ENCODE results near the gene NPLOC4.
A peak's percentile ranks its signal among the peaks of the same experiment; 100 is the strongest.

NPLOC4 gene

DNA sequence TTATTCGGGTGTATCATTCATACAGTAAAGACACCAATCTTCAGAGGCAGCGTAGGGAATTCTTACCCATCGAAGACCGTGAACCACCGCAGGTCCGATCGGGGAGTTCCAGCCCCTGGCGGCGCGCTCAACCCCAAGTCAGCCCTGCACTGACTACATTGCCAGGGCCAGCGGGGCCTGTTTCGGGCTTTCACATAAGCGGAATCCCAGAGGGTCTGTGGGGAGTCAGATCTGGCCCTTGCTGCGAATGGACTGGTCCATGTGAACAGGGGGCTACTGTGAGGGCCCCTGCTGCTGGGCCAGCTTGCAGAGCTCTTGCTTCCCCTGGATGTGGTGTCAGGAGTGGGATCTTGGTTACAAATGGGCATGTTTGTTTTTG lies 11.8 kb upstream of the NPLOC4 start:
- Histone ChIP-seq H3K4me1 (ENCODE audit: control insufficient read depth, insufficient read depth, low read length) (peaks cover 4% of the 10 kb centered on the region), H3K27ac (ENCODE audit: insufficient read depth, low read depth, low read length, poor library complexity, severe bottlenecking) (no peak overlapping the region), H3K36me3 (ENCODE audit: control insufficient read depth, insufficient read depth, low read length) (no peaks in the 10 kb centered on the region), H3K27me3 (ENCODE audit: control insufficient read depth, insufficient read depth, low read length, poor library complexity, severe bottlenecking) (peaks cover 29% of the 10 kb centered on the region), H3K4me3 (ENCODE audit: insufficient read depth, low read depth, low read length) (no peak overlapping the region), H3K9me3 (ENCODE audit: control insufficient read depth, low read length) (no peaks in the 10 kb centered on the region)
- WGBS, 2 experiments: 79 to 82% methylated on average over 13 to 14 of the region's 14 CpGs

- 5% methylated on average over 77 to 78 of the region's 78 CpGs for WGBS, 2 experiments
- H3K4me1 ChIP-seq (ENCODE audit: control insufficient read depth, insufficient read depth, low read length): peaks cover 4% of the 10 kb centered on the region
- H3K4me3 ChIP-seq (ENCODE audit: insufficient read depth, low read depth, low read length): peak overlapping the region; percentile 22
- peaks cover 29% of the 10 kb centered on the region for H3K27me3 ChIP-seq (ENCODE audit: control insufficient read depth, insufficient read depth, low read length, poor library complexity, severe bottlenecking)
- H3K9me3 ChIP-seq (ENCODE audit: control insufficient read depth, low read length): no peaks in the 10 kb centered on the region
- H3K36me3 ChIP-seq (ENCODE audit: control insufficient read depth, insufficient read depth, low read length): no peaks in the 10 kb centered on the region
- H3K27ac ChIP-seq (ENCODE audit: insufficient read depth, low read depth, low read length, poor library complexity, severe bottlenecking): no peak overlapping the region
Observed at GRCh38 chr17:81648013-81648706, 11.2 kb upstream of the NPLOC4 start.

GRCh38 chr17:81647640-81648012 lies 10.7 kb upstream of the NPLOC4 start:
- no peak overlapping the region for H3K27ac ChIP-seq (ENCODE audit: insufficient read depth, low read depth, low read length, poor library complexity, severe bottlenecking)
- whole genome bisulfite sequencing, 2 experiments: 40 to 42% methylated on average over 21 of the region's 21 CpGs
- peaks cover 4% of the 10 kb centered on the region for H3K4me1 ChIP-seq (ENCODE audit: control insufficient read depth, insufficient read depth, low read length)
- H3K27me3 ChIP-seq (ENCODE audit: control insufficient read depth, insufficient read depth, low read length, poor library complexity, severe bottlenecking): peaks cover 29% of the 10 kb centered on the region
- peak overlapping the region; percentile 22 for H3K4me3 ChIP-seq (ENCODE audit: insufficient read depth, low read depth, low read length)
- no peaks in the 10 kb centered on the region for H3K36me3 ChIP-seq (ENCODE audit: control insufficient read depth, insufficient read depth, low read length)
- no peaks in the 10 kb centered on the region for H3K9me3 ChIP-seq (ENCODE audit: control insufficient read depth, low read length)

- H3K4me3 ChIP-seq (ENCODE audit: insufficient read depth, low read depth, low read length): no peak overlapping the region
- 83 to 87% methylated on average over 12 of the region's 12 CpGs for WGBS, 2 experiments
Observed at GRCh38 chr17:81646869-81647600, 10.1 kb upstream of the NPLOC4 start.

DNA sequence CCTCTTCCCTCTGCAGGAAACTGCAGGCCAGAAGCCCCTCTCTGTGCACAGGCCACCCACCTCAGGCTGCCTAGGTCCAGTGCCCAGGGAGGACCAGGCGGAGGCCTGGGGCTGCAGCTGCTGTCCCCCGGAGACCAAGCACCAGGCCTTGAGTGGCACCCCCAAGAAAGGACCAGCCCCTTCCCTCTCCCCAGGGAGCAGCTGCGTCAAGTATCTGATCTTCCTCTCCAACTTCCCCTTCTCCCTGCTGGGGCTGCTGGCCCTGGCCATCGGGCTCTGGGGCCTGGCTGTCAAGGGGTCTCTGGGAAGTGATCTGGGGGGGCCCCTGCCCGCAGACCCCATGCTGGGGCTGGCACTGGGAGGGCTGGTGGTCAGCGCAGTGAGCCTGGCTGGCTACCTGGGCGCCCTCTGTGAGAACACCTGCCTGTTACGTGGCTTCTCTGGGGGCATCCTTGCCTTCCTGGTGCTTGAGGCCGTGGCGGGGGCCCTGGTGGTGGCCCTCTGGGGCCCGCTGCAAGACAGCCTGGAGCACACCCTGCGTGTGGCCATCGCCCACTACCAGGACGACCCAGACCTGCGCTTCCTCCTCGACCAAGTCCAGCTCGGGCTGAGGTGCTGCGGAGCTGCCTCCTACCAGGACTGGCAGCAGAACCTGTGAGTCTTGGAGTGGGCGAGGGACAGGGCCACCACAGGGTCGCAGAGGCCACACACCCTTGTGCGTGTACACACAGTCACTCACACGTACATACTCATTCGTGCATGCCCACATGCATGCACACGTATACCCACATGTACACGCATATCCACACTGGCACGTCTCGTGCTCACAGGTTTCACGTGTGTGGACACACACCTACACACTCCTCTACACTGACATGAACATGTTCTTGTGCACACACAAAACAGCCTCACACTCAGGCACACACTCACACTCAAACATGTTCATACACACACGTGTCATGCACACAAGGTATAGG lies 8.4 kb upstream of the NPLOC4 start:
- WGBS, 2 experiments: 88 to 89% methylated on average over 29 of the region's 29 CpGs
- no peak overlapping the region for H3K4me3 ChIP-seq (ENCODE audit: insufficient read depth, low read depth, low read length)
- H3K27me3 ChIP-seq (ENCODE audit: control insufficient read depth, insufficient read depth, low read length, poor library complexity, severe bottlenecking): peaks cover 29% of the 10 kb centered on the region
- H3K9me3 ChIP-seq (ENCODE audit: control insufficient read depth, low read length): no peaks in the 10 kb centered on the region
- H3K36me3 ChIP-seq (ENCODE audit: control insufficient read depth, insufficient read depth, low read length): no peaks in the 10 kb centered on the region
- H3K4me1 ChIP-seq (ENCODE audit: control insufficient read depth, insufficient read depth, low read length): peaks cover 4% of the 10 kb centered on the region
- H3K27ac ChIP-seq (ENCODE audit: insufficient read depth, low read depth, low read length, poor library complexity, severe bottlenecking): no peak overlapping the region

More at GRCh38 chr17:81646869-81647600, 10.1 kb upstream of the NPLOC4 start:
- no peaks in the 10 kb centered on the region for H3K9me3 ChIP-seq (ENCODE audit: control insufficient read depth, low read length)
- H3K36me3 ChIP-seq (ENCODE audit: control insufficient read depth, insufficient read depth, low read length): no peaks in the 10 kb centered on the region
- H3K27ac ChIP-seq (ENCODE audit: insufficient read depth, low read depth, low read length, poor library complexity, severe bottlenecking): no peak overlapping the region
- peaks cover 29% of the 10 kb centered on the region for H3K27me3 ChIP-seq (ENCODE audit: control insufficient read depth, insufficient read depth, low read length, poor library complexity, severe bottlenecking)
- H3K4me1 ChIP-seq (ENCODE audit: control insufficient read depth, insufficient read depth, low read length): peaks cover 4% of the 10 kb centered on the region

- no peaks in the 10 kb centered on the region for H3K9me3 ChIP-seq (ENCODE audit: control insufficient read depth, low read length)
- no peak overlapping the region for H3K4me3 ChIP-seq (ENCODE audit: insufficient read depth, low read depth, low read length)
- peaks cover 4% of the 10 kb centered on the region for H3K4me1 ChIP-seq (ENCODE audit: control insufficient read depth, insufficient read depth, low read length)
- no peaks in the 10 kb centered on the region for H3K36me3 ChIP-seq (ENCODE audit: control insufficient read depth, insufficient read depth, low read length)
- 93 to 94% methylated on average over 15 of the region's 15 CpGs for WGBS, 2 experiments
- H3K27me3 ChIP-seq (ENCODE audit: control insufficient read depth, insufficient read depth, low read length, poor library complexity, severe bottlenecking): peaks cover 29% of the 10 kb centered on the region
- H3K27ac ChIP-seq (ENCODE audit: insufficient read depth, low read depth, low read length, poor library complexity, severe bottlenecking): no peak overlapping the region
Observed at GRCh38 chr17:81644496-81644895, 7.6 kb upstream of the NPLOC4 start.

GRCh38 chr17:81641825-81642489 lies 5.0 kb upstream of the NPLOC4 start:
- H3K9me3 ChIP-seq (ENCODE audit: control insufficient read depth, low read length): no peaks in the 10 kb centered on the region
- no peaks in the 10 kb centered on the region for H3K4me1 ChIP-seq (ENCODE audit: control insufficient read depth, insufficient read depth, low read length)
- H3K36me3 ChIP-seq (ENCODE audit: control insufficient read depth, insufficient read depth, low read length): no peaks in the 10 kb centered on the region
- 91 to 92% methylated on average over 15 to 16 of the region's 17 CpGs for WGBS, 2 experiments
- H3K27me3 ChIP-seq (ENCODE audit: control insufficient read depth, insufficient read depth, low read length, poor library complexity, severe bottlenecking): peaks cover 4% of the 10 kb centered on the region
- no peak overlapping the region for H3K4me3 ChIP-seq (ENCODE audit: insufficient read depth, low read depth, low read length)
- H3K27ac ChIP-seq (ENCODE audit: insufficient read depth, low read depth, low read length, poor library complexity, severe bottlenecking): no peak overlapping the region

DNA sequence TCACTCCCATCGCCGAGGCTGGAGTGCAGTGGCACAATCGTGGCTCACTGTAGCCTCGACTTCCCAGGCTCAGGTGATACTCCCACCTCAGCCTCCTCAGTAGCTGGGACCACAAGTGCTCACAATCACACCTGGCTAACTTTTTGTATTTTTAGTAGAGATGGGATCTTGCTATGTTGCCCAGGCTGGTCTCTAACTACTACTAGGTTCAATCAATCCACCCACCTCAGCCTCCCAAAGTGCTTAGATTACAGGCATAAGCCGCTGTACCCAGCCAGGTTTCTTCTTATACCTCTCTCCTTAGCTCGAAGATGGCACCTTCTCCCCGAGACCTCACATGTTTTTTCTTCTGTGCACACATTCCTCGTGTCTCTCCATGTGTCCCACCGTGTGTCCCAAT lies 3.1 kb upstream of the NPLOC4 start:
- no peaks in the 10 kb centered on the region for H3K36me3 ChIP-seq (ENCODE audit: control insufficient read depth, insufficient read depth, low read length)
- H3K27me3 ChIP-seq (ENCODE audit: control insufficient read depth, insufficient read depth, low read length, poor library complexity, severe bottlenecking): no peaks in the 10 kb centered on the region
- WGBS, 2 experiments: 92 to 93% methylated on average over 9 of the region's 9 CpGs
- H3K27ac ChIP-seq (ENCODE audit: insufficient read depth, low read depth, low read length, poor library complexity, severe bottlenecking): no peak overlapping the region
- no peaks in the 10 kb centered on the region for H3K9me3 ChIP-seq (ENCODE audit: control insufficient read depth, low read length)
- peaks cover 7% of the 10 kb centered on the region for H3K4me1 ChIP-seq (ENCODE audit: control insufficient read depth, insufficient read depth, low read length)
- no peak overlapping the region for H3K4me3 ChIP-seq (ENCODE audit: insufficient read depth, low read depth, low read length)

GRCh38 chr17:81638683-81639082 lies 1.8 kb upstream of the NPLOC4 start:
- WGBS, 2 experiments: 91 to 94% methylated on average over 4 of the region's 4 CpGs

More at GRCh38 chr17:81638683-81639082, 1.8 kb upstream of the NPLOC4 start:
- no peaks in the 10 kb centered on the region for H3K27me3 ChIP-seq (ENCODE audit: control insufficient read depth, insufficient read depth, low read length, poor library complexity, severe bottlenecking)
- no peaks in the 10 kb centered on the region for H3K36me3 ChIP-seq (ENCODE audit: control insufficient read depth, insufficient read depth, low read length)
- peaks cover 7% of the 10 kb centered on the region for H3K4me1 ChIP-seq (ENCODE audit: control insufficient read depth, insufficient read depth, low read length)
- no peaks in the 10 kb centered on the region for H3K9me3 ChIP-seq (ENCODE audit: control insufficient read depth, low read length)
- no peak overlapping the region for H3K27ac ChIP-seq (ENCODE audit: insufficient read depth, low read depth, low read length, poor library complexity, severe bottlenecking)
- no peak overlapping the region for H3K4me3 ChIP-seq (ENCODE audit: insufficient read depth, low read depth, low read length)

Measured in ectodermal cell (in vitro differentiated cells).